Neural cell (in vitro differentiated cells): Measurements from ENCODE around the gene HS6ST3. TPM values are rescaled to one million over a fixed set of nuclear protein-coding genes. Genes with fewer than 3 reads are reported as not detected.

Source experiments
- H2AFZ ChIP-seq: fragments of 200-600, 300-800 bp; sonication (generic), shearing (Covaris generic); 2 replicates; pipeline ENCODE4 v1.6.0; 2014; ENCODE audit warnings: low read depth, mild to moderate bottlenecking, antibody characterized with exemption, low read length, moderate library complexity
- H3F3A ChIP-seq: fragments of 200-600 bp; shearing (Covaris generic); 2 replicates; pipeline ENCODE4 v1.6.1; 2016; ENCODE audit warnings: mild to moderate bottlenecking, moderate library complexity, mixed read lengths, antibody characterized with exemption, low read length; ENCODE audit not compliant: insufficient read depth, poor library complexity, severe bottlenecking
- H3K27ac ChIP-seq: fragments of 200-600, 300-800 bp; sonication (generic), shearing (Covaris generic); 2 replicates; pipeline ENCODE4 v1.5.1; 2014; ENCODE audit warnings: mild to moderate bottlenecking, low read length, moderate library complexity
- H3K27me3 ChIP-seq: fragments of 300-800, 200-600 bp; sonication (generic), shearing (Covaris generic); 2 replicates; pipeline ENCODE4 v1.6.0; 2014; ENCODE audit warnings: mild to moderate bottlenecking, low read depth, low read length, moderate library complexity; ENCODE audit not compliant: insufficient read depth
- H3K36me3 ChIP-seq: fragments of 300-800, 200-600 bp; sonication (generic), shearing (Covaris generic); 2 replicates; pipeline ENCODE4 v1.5.1; 2014; ENCODE audit warnings: mild to moderate bottlenecking, antibody characterized with exemption, low read length, moderate library complexity; ENCODE audit not compliant: insufficient read depth
- H3K4me2 ChIP-seq: fragments of 300-800, 200-600 bp; sonication (generic), shearing (Covaris generic); 2 replicates; pipeline ENCODE4 v1.6.0; 2014; ENCODE audit warnings: mild to moderate bottlenecking, low read length
- H3K4me3 ChIP-seq: fragments of 300-800, 200-600 bp; sonication (generic), shearing (Covaris generic); 2 replicates; pipeline ENCODE4 v1.5.1; 2014; ENCODE audit warnings: mild to moderate bottlenecking, low read length, moderate library complexity
- H3K79me2 ChIP-seq: fragments of 200-600 bp; shearing (Covaris generic); replicated peaks from 2 replicates; pipeline ENCODE4 v1.6.0; 2014; ENCODE audit warnings: mild to moderate bottlenecking, low read length, moderate library complexity; ENCODE audit not compliant: insufficient read depth
- H3K9ac ChIP-seq: fragments of 300-800, 200-600 bp; sonication (generic), shearing (Covaris generic); 2 replicates; pipeline ENCODE4 v1.6.1; 2016; ENCODE audit warnings: mild to moderate bottlenecking, low read length, mixed read lengths
- H3K9me2 ChIP-seq: fragments of 200-600 bp; shearing (Covaris generic); 2 replicates; pipeline ENCODE4 v1.6.1; 2016; ENCODE audit warnings: mild to moderate bottlenecking, low read length, mixed read lengths; ENCODE audit not compliant: insufficient read depth
- H3K9me3 ChIP-seq: fragments of 200-600, 300-800 bp; sonication (generic), shearing (Covaris generic); 2 replicates; pipeline ENCODE4 v1.6.1; 2016; ENCODE audit warnings: mild to moderate bottlenecking, mixed run types, low read length, moderate library complexity, mixed read lengths
- H4K20me1 ChIP-seq: fragments of 200-600 bp; shearing (Covaris generic); 2 replicates; pipeline ENCODE4 v1.6.1; 2016; ENCODE audit warnings: mild to moderate bottlenecking, mixed run types; ENCODE audit not compliant: insufficient read depth
- CTCF ChIP-seq: fragments of 450-650 bp; IDR thresholded peaks from 2 replicates; pipeline ENCODE4 v1.5.1; 2014; ENCODE audit warnings: antibody characterized with exemption, mild to moderate bottlenecking, moderate library complexity; ENCODE audit not compliant: poor library complexity, severe bottlenecking
- EP300 ChIP-seq: fragments of 450-650 bp; conservative IDR thresholded peaks from 2 replicates; pipeline ENCODE4 v1.6.1; 2014; ENCODE audit warnings: antibody characterized with exemption, mild to moderate bottlenecking, moderate library complexity; ENCODE audit not compliant: poor library complexity, severe bottlenecking
- EZH2 ChIP-seq: fragments of 200-600, 300-800 bp; shearing (Covaris generic), sonication (generic); IDR thresholded peaks from 2 replicates; pipeline ENCODE4 v1.6.1; 2014; ENCODE audit warnings: antibody characterized with exemption, low read length, borderline replicate concordance, mild to moderate bottlenecking; ENCODE audit not compliant: insufficient read depth, poor library complexity, severe bottlenecking
- MXI1 ChIP-seq: fragments of 450-650 bp; conservative IDR thresholded peaks from 2 replicates; pipeline ENCODE4 v1.6.1; 2014; ENCODE audit warnings: antibody characterized with exemption, mild to moderate bottlenecking; ENCODE audit not compliant: poor library complexity, severe bottlenecking
- POLR2AphosphoS5 ChIP-seq: IDR thresholded peaks from 2 replicates; pipeline ENCODE4 v1.6.1; 2012
- RAD21 ChIP-seq: fragments of 450-650 bp; conservative IDR thresholded peaks from 2 replicates; pipeline ENCODE4 v1.6.1; 2014; ENCODE audit warnings: antibody characterized with exemption, mild to moderate bottlenecking, moderate library complexity
- REST ChIP-seq: IDR thresholded peaks from 2 replicates; pipeline ENCODE4 v1.6.1; 2012; ENCODE audit warnings: borderline replicate concordance
- SMC3 ChIP-seq: fragments of 450-650 bp; conservative IDR thresholded peaks from 2 replicates; pipeline ENCODE4 v1.6.1; 2014; ENCODE audit warnings: antibody characterized with exemption, mild to moderate bottlenecking, moderate library complexity; ENCODE audit not compliant: poor library complexity
- TAF1 ChIP-seq: IDR thresholded peaks from 2 replicates; pipeline ENCODE4 v1.6.1; 2012; ENCODE audit warnings: low read depth
- polyA plus RNA-seq: library from polyadenylated mRNA; depleted of rRNA; stranded (reverse); fragments of >200 nt; gene quantifications from 2 replicates; pipeline ENCODE4 v1.2.3, GENCODE V29; 2014

Gene HS6ST3
- polyA plus RNA-seq, 1 donor from 2014 or later: 10.9 TPM

- H4K20me1 ChIP-seq: no peaks in the 10 kb centered on the region
- H3K79me2 ChIP-seq: no peaks in the 10 kb centered on the region
- no peak overlapping the region for H3K27ac ChIP-seq
- H3K9me3 ChIP-seq: no peaks in the 10 kb centered on the region
- H3K27me3 ChIP-seq: no peaks in the 10 kb centered on the region
- TF ChIP-seq EP300 (no peak), POLR2AphosphoS5 (no peak), EZH2 (no peak), SMC3 (no peak), MXI1 (no peak), CTCF (no peak), TAF1 (no peak), REST (no peak), RAD21 (no peak)
- no peaks in the 10 kb centered on the region for H3K36me3 ChIP-seq
- H3F3A ChIP-seq: no peaks in the 10 kb centered on the region
- no peak overlapping the region for H3K4me2 ChIP-seq
- H2AFZ ChIP-seq: no peak overlapping the region
- no peak overlapping the region for H3K9ac ChIP-seq
- H3K9me2 ChIP-seq: no peaks in the 10 kb centered on the region
- no peak overlapping the region for H3K4me3 ChIP-seq
Measured at GRCh38 chr13:96575423-96576320, 485.8 kb downstream of the HS6ST3 start.

GRCh38 chr13:96581741-96582140 lies 491.8 kb downstream of the HS6ST3 start:
- H3K27ac ChIP-seq: no peak overlapping the region
- H3K36me3 ChIP-seq: no peaks in the 10 kb centered on the region
- no peaks in the 10 kb centered on the region for H3K9me3 ChIP-seq
- no peaks in the 10 kb centered on the region for H3K27me3 ChIP-seq
- H3F3A ChIP-seq: no peaks in the 10 kb centered on the region
- H3K4me3 ChIP-seq: no peak overlapping the region
- H4K20me1 ChIP-seq: no peaks in the 10 kb centered on the region
- TF ChIP-seq CTCF (no peak), EZH2 (no peak), RAD21 (no peak), REST (no peak), EP300 (no peak), SMC3 (no peak), POLR2AphosphoS5 (no peak), TAF1 (no peak), MXI1 (no peak)
- H3K9ac ChIP-seq: no peak overlapping the region
- H2AFZ ChIP-seq: no peak overlapping the region
- no peaks in the 10 kb centered on the region for H3K9me2 ChIP-seq
- H3K4me2 ChIP-seq: no peak overlapping the region
- no peaks in the 10 kb centered on the region for H3K79me2 ChIP-seq
